Activated naive CD4-positive, alpha-beta T cell treated with anti-CD3 and anti-CD28 coated beads, Interleukin-2, amount 50 U/mL, for 16 hours (primary cell): Measurements from ENCODE around the gene KRT20.

Source experiments
- DNase-seq: peaks from one replicate; pipeline ENCODE4 v3.0.0-alpha.2; 2020

The KRT20 gene

DNA sequence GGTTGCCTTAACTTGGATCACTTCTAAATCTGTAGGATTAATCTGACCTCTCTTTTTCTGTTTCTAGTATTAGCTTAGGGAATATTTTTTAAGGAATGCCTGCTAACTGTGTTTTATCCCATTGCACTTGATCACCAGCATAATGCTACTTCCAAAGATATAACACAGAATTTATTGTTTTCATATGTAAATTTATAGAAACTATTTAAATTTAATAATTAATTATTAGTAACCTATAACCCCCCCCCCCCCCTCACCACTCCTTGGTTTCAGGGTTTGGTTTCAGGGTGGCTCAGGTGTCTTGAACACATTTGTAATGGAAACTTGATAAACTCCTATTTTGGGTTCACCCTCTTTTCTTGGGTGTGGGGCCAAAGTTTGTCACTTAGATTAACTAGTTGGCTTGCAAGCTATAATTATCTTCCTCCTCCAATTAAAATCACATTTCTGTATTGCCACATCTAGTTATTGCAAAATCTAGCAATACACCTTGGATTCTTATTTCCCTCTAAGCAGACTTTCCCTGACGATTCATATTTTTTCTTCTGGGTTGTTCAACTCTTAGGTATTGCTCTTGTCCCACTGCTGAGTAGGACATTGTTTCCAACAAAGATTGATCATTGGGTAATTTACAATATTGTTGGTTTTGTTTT lies 36.3 kb downstream of the KRT20 start:
- DNase-seq: no peak

DNA sequence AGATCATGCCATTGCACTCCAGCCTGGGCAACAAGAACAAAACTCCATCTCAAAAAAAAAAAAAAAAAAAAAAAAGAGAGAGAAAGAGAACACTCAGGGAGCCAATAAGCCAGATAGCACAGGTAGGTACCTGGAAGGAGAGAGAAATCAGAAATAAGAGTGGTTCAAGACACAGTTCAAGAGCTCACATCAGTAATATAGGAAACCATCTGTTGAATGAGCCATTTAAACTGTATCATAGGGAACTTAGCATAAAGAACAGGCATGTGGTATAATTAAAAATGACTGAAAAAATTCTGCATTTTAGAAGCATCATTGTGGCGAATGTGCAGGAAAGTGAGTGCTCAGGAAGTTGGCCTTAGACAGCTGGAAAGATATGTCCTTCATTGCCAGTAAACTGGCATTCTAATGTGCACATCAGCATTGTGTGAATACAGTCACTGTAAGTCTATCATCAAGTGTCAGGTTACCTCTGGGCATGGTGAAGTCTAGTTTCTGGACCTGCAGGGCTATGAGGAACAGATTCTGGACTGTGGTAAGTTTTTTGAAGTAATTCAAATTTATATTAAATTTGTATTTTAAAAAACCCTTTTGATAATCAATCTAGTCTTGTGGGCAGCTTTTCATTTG lies 38.4 kb downstream of the KRT20 start:
- DNase-seq: no peak

DNA sequence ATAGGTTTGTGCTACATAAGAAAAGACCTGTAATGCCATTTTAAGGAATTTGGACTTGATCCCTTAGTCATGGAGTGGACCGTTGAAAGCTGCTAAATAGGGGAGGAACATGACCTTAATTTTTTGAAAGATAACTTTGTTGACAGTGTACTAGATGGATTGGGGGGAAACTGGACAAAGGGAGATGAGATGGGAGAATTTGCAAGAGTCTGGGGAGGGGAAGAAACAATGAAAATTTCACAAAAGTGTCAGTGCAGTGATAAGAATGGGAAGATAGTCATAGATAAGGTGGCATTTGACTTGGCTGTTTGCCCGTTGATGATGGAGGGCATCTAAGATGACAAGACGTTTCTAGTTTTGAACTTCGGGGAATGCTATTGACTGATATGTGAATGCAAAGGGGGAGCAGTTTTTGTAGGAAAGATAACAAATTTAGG lies 40.4 kb downstream of the KRT20 start:
- no peak for DNase-seq

DNA sequence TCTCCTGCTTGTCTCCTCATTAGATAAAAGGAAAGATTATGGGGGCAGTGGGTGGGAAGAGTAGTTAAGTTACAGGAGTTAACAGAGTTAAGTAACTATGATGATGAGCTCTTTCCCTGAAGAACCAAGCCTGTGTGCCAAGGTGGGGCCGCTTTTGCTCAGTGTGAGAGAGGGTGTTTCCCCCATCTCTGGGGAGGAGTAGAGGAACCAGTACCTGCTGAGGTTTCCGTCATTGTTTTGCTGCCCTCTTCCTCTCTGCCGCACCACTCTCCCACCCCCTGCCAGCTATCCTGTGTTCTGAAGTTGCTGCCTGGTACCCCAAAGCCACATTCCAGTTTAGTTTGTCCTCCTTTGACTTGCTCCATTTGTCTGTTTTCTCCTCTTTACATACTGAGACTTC lies 41.8 kb downstream of the KRT20 start:
- no peak for DNase-seq

DNA sequence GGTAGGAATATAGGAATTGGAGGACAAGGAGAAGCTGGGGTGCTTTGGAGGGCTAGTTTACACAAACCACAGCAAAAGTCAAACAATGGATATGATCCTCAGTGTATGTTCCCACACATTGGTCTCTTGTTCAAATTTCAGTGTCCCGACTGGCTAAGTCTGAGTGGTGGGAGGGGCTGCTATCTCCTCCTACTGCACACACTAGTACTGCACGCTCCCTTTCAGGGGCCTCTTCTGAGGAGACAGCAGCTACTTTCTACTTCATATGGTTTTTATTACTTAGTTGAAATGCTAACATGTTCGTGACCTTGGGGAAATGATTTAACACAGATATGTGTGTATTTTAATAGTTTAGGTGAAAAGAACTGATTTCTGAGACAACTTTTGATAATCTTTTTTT lies 43.8 kb downstream of the KRT20 start:
- DNase-seq: no peak

DNA sequence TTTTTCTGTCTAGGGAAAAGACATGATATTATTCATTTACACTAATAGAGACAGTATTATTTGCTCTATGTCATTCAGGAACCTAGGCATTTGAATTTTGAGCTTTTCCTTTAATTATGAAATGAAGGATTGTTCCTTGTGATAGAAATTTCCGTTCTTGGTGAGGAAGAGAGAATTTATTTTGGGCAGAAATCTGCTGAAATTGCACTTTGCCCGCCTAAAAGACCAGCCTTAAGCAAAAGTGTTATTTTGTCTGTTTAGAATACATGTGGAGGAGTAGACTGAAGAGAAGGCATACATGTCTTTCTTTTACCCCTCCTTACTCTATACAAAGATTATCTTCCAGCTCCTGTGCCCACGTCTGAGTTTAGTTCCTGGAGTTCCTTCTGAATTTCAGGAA lies 45.8 kb downstream of the KRT20 start:
- no peak for DNase-seq

DNA sequence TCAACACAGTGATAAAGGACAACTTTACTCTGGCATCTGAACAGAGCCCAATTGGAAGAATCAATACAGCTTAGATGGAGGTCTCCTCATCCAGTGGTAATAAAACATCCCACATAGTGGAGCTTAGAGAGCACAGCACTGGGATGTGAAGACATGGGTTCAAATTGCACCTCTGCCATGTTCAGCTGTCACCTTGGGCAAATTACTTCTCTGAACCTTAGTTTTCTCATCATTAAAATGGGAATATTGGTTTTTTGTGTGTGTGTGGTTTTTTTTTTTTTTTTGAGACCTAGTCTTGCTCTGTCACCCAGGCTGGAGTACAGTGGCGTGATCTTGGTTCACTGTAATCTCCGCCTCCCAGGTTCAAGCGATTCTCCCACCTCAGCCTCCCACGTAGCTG lies 49.0 kb downstream of the KRT20 start:
- no peak for DNase-seq

DNA sequence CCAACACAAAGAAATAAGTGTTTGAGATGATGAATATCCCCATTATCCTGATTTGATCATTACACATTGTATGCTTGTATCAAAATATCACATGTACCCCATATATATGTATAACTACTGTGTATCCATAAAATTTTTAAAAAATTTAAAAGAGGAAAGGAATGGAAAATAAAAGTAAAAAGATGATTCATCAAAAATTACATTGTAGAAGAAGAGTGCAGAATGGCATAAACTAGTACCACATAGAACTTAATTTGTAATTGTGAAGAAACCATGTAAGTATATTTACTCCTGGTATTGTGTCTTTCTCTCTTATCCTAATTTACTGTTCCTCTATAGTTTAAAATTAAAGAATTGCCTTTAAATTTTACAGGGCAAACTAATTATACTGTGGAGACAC lies 51.2 kb downstream of the KRT20 start:
- DNase-seq: no peak

DNA sequence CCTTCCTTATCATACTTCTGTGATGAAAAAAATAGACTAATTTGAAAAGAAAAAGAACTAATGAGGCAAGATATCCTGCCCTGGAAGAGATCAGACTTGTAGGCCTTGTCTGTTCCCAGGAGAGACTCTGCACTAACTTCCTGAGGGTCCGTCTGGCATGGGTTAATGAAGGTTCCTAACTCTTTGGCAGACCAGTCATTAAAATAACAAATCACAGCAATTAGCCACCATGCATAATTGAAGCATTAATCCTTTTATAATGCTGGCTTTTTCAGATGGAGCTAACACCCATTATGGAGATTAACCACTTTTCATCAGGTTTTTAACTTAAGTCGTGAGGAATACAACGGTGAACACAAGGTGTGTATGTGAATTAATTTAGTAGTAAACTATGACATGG lies 52.2 kb downstream of the KRT20 start:
- no peak for DNase-seq

DNA sequence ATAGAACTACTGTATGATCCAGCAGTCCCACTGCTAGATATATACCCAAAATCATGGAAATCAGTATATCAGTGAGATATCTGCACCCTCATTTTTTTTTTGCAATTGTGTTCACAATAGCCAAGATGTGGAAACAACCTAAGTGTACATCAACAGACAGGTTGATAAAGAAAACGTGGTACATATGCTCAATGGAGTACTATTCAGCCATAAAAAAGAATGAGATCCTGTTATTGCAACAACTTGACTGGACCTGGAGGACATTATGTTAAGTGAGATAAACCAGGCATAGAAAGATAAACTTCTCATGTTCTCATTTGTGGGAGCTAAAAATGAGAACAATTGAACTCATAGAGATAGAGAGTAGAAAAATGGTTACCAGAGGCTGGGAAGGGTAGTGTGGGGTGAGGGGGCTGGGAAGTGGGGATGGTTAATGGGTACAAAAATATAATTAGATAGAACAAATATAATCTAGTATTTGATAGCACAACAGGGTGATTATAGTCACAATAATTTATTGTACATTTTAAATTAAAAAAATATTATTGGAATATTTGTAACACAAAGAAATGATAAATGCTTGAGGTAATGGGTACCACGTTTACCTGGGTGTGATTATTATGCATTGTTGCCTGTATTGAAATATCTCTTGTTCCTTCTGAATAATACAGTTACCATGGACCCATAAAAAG lies 54.8 kb downstream of the KRT20 start:
- DNase-seq: no peak

DNA sequence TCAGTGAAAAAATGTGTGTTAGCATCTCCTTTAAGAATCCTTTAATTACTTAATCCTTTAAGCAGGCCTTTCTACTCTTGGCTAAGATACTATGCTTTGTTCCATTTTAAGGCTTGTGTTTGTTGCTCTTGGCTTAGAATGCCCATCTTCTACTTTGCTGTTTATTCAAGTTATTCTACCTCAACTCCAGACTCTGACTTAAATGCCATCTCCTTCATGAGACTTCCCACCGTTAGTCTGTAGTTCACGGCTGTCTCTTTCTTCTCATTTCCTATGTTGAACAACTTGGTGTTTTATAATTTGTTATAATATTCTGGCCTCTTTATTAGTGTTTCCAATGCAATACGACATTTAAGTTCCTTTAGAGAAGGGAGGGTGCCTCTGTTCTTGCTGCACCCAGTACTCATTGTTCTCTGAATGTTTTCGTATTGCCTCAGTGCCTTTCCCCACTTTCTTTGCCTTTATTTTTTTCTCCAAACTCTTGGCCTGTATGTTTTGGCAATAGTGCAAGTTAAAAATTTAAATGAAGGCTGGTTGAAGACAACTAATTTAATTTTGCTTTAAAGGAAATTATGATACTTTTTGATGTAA lies 56.5 kb downstream of the KRT20 start:
- DNase-seq: no peak

DNA sequence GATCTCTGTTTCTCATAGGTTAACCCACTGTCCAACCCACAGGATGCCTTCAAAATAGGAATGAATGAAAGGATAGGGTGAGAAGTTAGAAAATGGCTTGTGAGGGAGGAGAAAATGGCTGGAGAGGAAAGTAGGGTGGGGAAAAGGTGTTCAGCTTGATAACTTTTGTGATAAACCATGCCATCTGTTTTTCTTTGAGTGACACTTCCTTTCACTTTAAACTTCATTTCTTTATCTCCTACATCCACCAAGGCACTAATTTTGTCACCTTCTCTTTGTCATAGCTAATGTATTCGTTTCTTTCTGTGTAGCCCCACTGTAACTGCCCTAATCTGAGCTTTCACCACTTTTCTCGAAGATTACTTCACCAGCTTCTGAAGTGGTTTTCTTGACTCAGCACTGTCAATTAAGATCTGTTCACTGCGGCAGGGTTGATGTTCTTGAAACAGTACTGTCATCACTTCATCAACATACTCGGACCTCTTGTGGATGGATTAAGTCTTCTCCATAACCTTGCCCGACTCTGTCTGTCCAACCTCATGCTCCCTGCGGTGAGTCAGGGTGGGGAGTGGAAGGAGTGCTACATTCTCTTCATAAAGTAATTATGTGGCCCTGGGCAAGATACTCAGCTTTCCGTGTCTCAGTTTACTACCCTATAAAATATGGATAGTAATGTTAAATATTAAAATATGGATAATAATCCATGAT lies 57.1 kb downstream of the KRT20 start:
- DNase-seq: no peak
